OCI-LY7 (cell line): Measurements from ENCODE around the gene WDR74.

Experiments
- EZH2phosphoT487 ChIP-seq: fragments of 200-600 bp; sonication (generic); IDR thresholded peaks from 2 replicates; pipeline ENCODE4 v1.6.1; 2018; ENCODE audit warnings: low read depth, borderline replicate concordance, mild to moderate bottlenecking, mixed run types, antibody characterized with exemption, low read length, moderate library complexity, mixed read lengths
- TF ChIP-seq, protein P1 (sequence below): fragments of 200-600 bp; sonication (generic); conservative IDR thresholded peaks from 2 replicates; pipeline ENCODE4 v1.5.1; 2014; ENCODE audit warnings: mild to moderate bottlenecking, antibody characterized with exemption, low read length, moderate library complexity, mixed read lengths

DNA sequence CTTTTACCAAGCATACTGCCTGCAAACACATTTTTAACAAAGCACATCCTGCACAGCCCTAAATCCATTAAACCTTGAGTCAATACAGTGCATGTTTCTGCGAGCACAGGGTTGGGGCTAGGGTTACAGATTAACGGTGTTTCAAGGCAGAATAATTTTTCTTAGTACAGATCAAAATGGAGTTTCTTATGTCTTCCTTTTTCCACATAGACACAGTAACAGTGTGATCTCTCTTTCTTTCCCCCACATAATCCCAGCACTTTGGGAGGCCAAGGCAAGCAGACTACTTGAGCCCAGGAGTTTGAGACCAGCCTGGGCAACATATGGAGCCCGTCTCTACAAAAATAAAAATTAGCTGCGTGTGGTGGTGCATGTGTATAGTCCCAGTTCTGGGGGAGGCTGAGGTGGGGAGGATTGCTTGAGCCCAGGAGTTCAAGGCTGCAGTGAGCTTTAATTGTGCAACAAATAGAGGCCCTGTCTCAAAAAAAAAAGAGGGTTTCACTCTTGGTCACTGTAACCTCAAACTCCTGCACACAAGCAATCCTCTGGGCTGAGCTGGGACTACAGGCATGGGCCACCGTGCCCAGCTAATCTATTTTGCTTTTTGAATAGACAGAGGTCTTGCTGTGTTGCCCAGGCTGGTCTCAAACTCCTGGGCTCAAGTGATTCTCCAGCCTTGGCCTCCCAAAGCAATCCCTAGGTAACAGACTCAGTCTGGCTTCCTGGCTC lies 21.6 kb upstream of the WDR74 start:
- TF ChIP-seq, protein P1, sequence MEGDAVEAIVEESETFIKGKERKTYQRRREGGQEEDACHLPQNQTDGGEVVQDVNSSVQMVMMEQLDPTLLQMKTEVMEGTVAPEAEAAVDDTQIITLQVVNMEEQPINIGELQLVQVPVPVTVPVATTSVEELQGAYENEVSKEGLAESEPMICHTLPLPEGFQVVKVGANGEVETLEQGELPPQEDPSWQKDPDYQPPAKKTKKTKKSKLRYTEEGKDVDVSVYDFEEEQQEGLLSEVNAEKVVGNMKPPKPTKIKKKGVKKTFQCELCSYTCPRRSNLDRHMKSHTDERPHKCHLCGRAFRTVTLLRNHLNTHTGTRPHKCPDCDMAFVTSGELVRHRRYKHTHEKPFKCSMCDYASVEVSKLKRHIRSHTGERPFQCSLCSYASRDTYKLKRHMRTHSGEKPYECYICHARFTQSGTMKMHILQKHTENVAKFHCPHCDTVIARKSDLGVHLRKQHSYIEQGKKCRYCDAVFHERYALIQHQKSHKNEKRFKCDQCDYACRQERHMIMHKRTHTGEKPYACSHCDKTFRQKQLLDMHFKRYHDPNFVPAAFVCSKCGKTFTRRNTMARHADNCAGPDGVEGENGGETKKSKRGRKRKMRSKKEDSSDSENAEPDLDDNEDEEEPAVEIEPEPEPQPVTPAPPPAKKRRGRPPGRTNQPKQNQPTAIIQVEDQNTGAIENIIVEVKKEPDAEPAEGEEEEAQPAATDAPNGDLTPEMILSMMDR, result no peak
- TF ChIP-seq EZH2phosphoT487, result no peak
